ENCODE measurements around the gene ISG20. TPM values are rescaled to one million over a fixed set of nuclear protein-coding genes. Genes with fewer than 3 reads are reported as not detected.

Gene ISG20
- total and polyA plus RNA-seq, 2 experiments from 2014 or later, result 13.3 to 15.8 TPM

GRCh38 chr15:88651971-88652370 is 13.2 kb downstream of the ISG20 start:
- H2AFZ ChIP-seq, result no peak overlapping the region
- 88% methylated on average over 6 of the region's 9 CpGs for WGBS (ENCODE audit: low lambda C conversion rate, missing lambda C conversion rate)
- H3K27me3 ChIP-seq, result no peaks in the 10 kb centered on the region
- no peaks in the 10 kb centered on the region for H3K9me2 ChIP-seq (replicated peaks; ENCODE audit: insufficient read depth)
- H4K20me1 ChIP-seq (ENCODE audit: insufficient read depth, poor library complexity, severe bottlenecking), result no peaks in the 10 kb centered on the region
- H3K27ac ChIP-seq, result no peak overlapping the region
- H3K4me3 ChIP-seq, result no peak overlapping the region
- H3K36me3 ChIP-seq (replicated peaks; ENCODE audit: insufficient read depth, low read depth), result no peaks in the 10 kb centered on the region
- H3K79me2 ChIP-seq, result no peaks in the 10 kb centered on the region
- H3K4me2 ChIP-seq, result no peak overlapping the region
- DNase-seq (ENCODE audit: low spot score), result no peak
- TF ChIP-seq EZH2 (IDR thresholded peaks at IDR 0.05; ENCODE audit: borderline replicate concordance) (no peak), EZH2phosphoT487 (IDR thresholded peaks at IDR 0.05; ENCODE audit: low read depth, severe bottlenecking, unreplicated experiment) (no peak), CTCF (IDR thresholded peaks at IDR 0.05; ENCODE audit: poor library complexity) (no peak)
- no peaks in the 10 kb centered on the region for H3K9me3 ChIP-seq (ENCODE audit: low read depth)
- H3K4me1 ChIP-seq (ENCODE audit: insufficient read depth), result peaks cover 4% of the 10 kb centered on the region

- Histone ChIP-seq H3K4me2 (no peak overlapping the region), H2AFZ (no peak overlapping the region), H3K9me3 (ENCODE audit: low read depth) (no peaks in the 10 kb centered on the region), H3K9me2 (replicated peaks; ENCODE audit: insufficient read depth) (no peaks in the 10 kb centered on the region), H3K27me3 (no peaks in the 10 kb centered on the region), H4K20me1 (ENCODE audit: insufficient read depth, poor library complexity, severe bottlenecking) (no peaks in the 10 kb centered on the region), H3K4me3 (no peak overlapping the region), H3K36me3 (replicated peaks; ENCODE audit: insufficient read depth, low read depth) (no peaks in the 10 kb centered on the region), H3K79me2 (no peaks in the 10 kb centered on the region), H3K27ac (no peak overlapping the region), H3K4me1 (ENCODE audit: insufficient read depth) (peaks cover 4% of the 10 kb centered on the region)
- no peak for DNase-seq (ENCODE audit: low spot score)
- 72% methylated on average over 7 of the region's 8 CpGs for WGBS (ENCODE audit: low lambda C conversion rate, missing lambda C conversion rate)
- TF ChIP-seq CTCF (IDR thresholded peaks at IDR 0.05; ENCODE audit: poor library complexity) (no peak), EZH2 (IDR thresholded peaks at IDR 0.05; ENCODE audit: borderline replicate concordance) (no peak), EZH2phosphoT487 (IDR thresholded peaks at IDR 0.05; ENCODE audit: low read depth, severe bottlenecking, unreplicated experiment) (no peak)
These were observed 13.8 kb downstream of the ISG20 start for GRCh38 chr15:88652456-88653199.

- no peaks in the 10 kb centered on the region for H3K36me3 ChIP-seq (replicated peaks; ENCODE audit: insufficient read depth, low read depth)
- H4K20me1 ChIP-seq (ENCODE audit: insufficient read depth, poor library complexity, severe bottlenecking), result no peaks in the 10 kb centered on the region
- H3K27me3 ChIP-seq, result no peaks in the 10 kb centered on the region
- WGBS (ENCODE audit: low lambda C conversion rate, missing lambda C conversion rate), result 93% methylated on average over 13 of the region's 13 CpGs
- no peak overlapping the region for H3K4me3 ChIP-seq
- no peak for DNase-seq (ENCODE audit: low spot score)
- TF ChIP-seq CTCF (IDR thresholded peaks at IDR 0.05; ENCODE audit: poor library complexity) (no peak), EZH2phosphoT487 (IDR thresholded peaks at IDR 0.05; ENCODE audit: low read depth, severe bottlenecking, unreplicated experiment) (no peak), EZH2 (IDR thresholded peaks at IDR 0.05; ENCODE audit: borderline replicate concordance) (no peak)
- H3K4me1 ChIP-seq (ENCODE audit: insufficient read depth), result peaks cover 4% of the 10 kb centered on the region
- H3K9me2 ChIP-seq (replicated peaks; ENCODE audit: insufficient read depth), result no peaks in the 10 kb centered on the region
- no peak overlapping the region for H2AFZ ChIP-seq
- no peak overlapping the region for H3K4me2 ChIP-seq
- no peaks in the 10 kb centered on the region for H3K79me2 ChIP-seq
- no peaks in the 10 kb centered on the region for H3K9me3 ChIP-seq (ENCODE audit: low read depth)
- H3K27ac ChIP-seq, result no peak overlapping the region
These were observed 14.6 kb downstream of the ISG20 start for GRCh38 chr15:88653200-88654064.

Data from hepatocyte (in vitro differentiated cells).